Measurements from ENCODE around the gene SLC9B2.

SLC9B2 gene

DNA sequence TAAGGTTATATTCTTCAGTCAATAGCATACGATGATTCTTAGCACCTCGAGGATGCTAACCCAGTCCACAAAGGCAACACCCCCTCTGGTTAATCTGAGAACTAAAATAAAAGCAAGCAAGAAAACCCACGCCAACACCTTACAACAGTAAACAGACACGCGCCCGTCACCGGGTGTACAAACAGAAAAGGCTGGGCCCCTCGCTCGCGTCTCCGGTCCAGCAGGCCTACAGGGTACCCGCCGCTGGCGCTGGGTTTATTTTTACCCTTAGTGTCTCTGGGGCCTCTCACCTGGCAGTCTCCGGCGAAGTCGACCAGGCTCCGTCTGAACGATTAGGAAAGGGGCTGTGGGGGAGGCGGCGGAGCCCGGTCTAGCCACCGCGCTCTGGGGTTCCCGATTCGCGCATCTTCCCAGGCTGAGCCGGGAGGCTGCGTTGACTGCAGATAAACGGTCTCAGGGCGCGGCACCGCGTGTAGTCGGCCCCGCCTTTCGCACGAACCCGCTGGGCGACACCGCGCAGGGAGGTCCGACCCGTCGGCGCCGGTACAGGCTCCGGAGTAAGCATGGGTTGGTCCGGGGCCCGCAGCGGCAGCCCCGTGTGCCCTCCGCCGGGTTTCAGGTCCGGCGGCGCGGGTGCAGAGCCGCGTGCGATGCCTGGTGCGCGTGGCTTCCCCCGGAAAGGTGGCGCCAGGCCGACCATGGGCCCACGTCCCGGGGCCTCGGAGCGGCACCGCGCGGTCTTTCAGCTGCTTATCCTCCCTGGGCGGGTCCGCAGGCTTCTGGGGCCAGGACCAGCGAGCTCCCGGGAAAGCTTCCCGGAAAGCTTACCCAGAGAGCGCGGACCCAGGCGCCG, 441 bp downstream of the SLC9B2 start:
- peak; percentile 23 to 26 for DNase-seq (ENCODE audit: low read depth in 2 of 2)

DNA sequence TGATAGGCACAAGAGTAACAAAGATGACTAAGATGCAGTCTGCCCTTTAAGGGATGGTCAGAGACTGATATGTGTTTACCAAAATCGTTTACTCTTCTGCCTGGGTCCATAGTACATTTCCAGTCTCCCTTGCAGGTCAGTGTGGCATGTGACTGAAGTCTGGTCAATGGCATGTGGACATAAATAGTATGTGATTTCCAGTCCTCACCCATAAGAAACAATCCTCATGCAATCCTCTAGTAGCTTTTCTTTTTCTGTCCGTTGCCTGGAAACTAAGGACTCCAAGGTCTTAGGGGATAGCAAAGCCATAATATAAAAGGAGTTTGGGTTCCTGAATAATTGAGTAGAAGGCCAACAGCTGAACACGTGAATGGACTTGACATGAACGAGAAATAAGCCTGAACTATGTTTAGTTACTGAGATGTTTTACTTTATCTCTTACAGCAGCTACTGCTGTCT, 1.1 kb downstream of the SLC9B2 start:
- no peak for DNase-seq (ENCODE audit: low read depth in 2 of 2)

DNA sequence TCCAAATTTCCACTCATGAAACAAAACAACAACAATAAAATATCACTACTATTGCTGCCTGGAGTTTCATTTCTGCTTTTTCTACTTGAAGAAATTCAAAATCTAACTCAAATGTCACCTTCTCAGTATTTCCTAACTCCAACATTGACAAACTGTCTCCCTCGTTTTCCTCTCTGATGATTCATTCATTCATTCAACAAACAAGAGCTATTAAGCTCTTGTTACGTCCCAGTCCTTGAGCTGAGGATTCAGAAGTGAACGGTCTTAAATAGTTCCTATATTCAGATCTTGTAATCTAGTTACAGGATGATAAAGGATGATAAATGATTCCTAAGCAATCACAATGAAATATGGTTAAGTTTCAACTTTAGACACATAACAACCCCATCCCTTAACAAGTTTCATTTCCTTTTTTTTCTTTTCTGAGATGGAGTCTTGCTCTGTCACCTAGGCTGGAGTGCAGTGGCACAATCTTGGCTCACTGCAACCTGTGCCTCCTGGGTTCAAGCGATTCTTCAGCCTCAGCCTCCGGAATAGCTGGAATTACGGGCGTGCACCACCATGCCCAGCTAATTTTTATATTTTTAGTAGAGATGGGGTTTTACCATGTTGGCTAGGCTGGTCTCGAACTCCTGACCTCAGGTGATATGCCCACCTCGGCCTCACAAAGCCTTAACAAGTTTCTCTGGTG, 1.7 kb downstream of the SLC9B2 start:
- no peak for DNase-seq (ENCODE audit: low read depth in 2 of 2)

DNA sequence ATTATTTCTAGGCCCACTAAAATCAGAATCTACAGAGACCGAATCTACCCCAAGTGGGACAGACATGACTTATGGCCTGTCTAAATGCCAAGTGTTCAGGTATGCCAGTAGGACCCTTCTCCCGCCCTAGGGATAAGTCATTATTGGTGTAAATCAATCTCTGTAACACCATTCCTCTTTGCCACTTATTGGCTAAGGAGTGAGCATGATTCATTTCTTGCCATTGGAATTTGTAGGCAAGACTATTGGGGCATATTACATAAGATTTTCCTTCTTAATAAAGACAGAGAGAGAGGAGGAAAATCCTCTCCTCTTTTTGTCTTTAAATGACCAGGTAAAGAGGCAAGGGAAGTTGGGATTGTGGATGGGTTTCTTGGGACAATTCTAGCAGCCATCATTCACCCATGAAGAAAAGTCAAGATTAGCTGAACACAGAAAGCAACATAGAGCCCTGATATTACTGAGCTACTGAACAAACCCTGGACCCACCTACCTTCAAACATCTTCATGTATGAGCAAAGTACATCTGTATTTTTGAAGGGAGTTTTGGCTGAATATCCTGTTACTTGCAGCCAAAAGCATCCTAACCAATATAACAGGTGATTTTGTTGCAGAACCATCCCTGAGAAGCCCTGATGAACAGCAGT, 2.6 kb downstream of the SLC9B2 start:
- no peak for DNase-seq (ENCODE audit: low read depth in 2 of 2)

DNA sequence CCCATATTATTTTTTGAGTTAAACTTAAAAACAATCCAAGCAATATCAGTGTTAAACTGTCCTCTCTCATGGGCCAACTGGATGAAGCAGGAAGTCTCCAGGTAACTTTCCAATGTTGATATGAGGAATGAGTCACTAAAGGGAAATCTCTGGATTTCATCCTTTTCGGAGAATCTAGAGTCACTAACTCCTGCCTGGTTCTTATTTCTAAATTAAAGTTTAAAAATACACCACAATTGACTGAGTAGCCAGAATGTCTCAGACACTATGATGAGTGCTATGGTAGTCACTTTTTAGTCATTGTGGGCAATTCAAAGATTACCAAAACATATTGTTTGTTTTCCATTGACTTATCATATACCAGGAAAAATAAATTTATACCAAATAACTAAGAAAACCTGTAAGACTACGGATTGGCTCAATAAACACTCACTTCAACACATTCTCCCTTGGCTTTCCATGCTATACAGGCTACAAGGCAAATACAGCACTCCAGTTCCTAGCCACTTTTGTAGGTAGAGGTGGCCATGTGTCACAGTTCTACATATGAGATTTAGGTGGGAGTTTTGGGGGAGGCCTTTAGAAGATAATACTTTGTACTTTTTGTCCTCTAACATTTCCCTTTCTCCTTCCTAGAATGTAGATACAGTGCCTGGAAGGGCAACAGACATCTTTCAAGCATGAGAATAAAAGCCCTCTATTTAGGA, 8.6 kb downstream of the SLC9B2 start:
- no peak for DNase-seq (ENCODE audit: low read depth in 2 of 2)

DNA sequence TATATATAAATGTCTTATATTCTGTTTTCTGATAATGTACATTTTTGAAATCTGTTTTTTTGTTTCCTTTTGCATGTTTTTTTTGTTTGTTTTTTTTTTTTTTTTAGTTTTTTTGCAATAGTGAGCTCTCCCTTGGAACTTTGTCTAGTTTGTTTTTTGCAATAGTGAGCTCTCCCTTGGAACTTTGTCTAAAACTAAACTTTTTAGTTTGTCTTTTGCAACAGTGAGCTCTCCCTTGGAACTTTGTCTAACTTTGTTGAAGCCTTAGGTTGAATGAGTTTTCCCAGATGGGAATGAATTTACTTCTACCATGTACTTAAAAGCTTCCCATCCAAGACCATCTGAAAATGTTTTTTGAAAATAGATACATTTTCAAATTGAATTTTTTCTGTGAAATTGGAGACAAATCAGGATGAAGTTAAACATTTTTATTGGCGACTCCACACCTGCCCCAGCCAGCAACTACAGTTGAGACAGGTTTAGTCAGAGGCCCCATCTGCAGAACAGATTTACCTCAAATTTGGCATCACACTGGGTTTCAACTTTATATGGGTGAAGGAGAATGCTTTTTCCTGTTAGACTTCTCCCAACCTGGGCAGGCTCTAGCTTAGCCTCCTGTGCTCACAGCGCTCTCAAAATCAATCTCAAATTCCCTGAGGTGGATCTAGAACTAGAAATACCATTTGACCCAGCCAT, 16.0 kb downstream of the SLC9B2 start:
- no peak for DNase-seq (ENCODE audit: low read depth in 2 of 2)

DNA sequence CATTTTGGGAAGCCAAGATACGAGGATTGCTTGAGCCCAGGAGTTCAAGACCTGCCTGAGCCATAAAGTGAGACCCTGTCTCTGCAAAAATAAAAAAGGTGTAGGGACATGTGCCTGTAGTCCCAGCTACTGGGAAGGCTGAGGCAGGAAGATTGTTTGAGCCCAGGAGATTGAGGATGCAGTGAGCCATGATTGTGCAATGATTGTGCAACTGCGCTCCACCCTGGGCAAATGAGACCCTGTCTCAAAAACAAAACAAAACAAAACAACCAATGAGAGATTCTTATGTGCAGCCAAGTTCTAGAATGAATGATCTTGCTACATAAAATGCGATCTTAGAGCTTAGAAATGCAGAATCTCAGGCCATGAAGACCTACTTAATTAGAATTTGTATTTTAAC, 22.5 kb downstream of the SLC9B2 start:
- DNase-seq (ENCODE audit: low read depth in 2 of 2), result no peak

DNA sequence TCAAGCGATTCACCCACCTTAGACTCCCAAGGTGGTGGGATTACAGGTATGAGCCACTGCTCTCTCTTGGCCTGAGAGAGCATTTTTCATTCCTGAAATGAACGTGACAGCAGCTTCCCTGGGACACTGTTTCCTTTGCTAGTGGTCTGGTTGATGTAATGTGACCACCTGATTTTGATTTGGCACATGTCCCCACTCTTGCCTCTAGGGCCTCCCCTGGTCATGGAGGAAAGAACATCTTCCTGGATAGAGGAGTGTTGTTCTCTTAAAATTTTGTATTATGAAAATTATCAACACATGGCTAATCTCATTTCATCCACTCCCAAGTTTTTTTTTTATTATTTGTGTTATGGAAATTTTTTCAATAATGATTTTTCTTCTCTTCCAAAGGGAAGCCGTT, 23.8 kb downstream of the SLC9B2 start:
- no peak for DNase-seq (ENCODE audit: low read depth in 2 of 2)

DNA sequence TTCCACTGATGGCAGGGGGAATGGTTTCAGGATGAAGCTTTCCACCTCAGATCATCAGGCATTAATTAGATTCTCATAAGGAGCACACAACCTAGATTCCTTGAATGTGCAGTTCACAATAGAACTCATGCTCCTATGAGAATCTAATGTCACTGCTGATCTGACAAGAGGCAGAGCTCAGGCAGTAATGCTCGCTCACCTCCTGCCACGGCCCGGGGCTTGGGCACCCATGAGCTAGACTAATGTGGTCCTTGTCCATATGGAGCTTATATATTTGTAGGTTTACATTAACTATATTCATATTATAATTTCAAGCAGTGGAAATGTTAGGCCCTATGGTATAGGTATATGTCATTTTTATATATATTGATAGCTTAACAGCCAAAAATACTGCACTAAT, 24.4 kb downstream of the SLC9B2 start:
- no peak for DNase-seq (ENCODE audit: low read depth in 2 of 2)

DNA sequence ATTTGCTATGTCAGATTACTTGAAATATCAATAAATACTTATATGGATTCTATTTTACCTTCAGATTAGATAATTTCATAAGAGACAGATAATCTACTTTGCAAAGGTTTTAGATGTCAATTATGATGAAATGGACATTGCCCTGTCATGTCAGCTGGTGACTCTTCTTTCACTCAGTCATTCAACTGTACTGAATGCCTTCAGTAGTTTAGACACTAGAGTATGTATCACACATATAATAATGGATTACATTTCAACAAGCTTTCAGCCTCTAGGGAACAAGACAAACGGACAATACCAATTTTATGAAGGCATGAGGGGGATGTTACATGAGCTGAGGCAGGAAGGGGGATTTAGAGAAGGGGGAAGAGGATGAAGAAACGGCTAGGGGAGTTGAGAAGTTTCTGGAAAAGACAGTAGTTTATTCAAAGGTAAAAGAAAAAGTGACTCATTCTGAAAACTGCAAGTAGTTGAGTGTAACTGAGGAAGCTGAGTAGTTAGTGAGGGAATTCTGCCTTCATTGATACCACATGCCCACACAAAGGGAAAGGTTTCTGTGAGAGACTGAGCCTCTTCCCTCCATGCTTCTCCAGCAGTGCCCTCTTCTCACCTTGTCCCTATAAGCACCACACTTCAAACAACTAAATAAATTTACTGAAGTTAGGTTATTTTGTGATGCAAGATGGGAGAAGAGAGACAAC, 25.7 kb downstream of the SLC9B2 start:
- DNase-seq (ENCODE audit: low read depth in 2 of 2), result no peak

DNA sequence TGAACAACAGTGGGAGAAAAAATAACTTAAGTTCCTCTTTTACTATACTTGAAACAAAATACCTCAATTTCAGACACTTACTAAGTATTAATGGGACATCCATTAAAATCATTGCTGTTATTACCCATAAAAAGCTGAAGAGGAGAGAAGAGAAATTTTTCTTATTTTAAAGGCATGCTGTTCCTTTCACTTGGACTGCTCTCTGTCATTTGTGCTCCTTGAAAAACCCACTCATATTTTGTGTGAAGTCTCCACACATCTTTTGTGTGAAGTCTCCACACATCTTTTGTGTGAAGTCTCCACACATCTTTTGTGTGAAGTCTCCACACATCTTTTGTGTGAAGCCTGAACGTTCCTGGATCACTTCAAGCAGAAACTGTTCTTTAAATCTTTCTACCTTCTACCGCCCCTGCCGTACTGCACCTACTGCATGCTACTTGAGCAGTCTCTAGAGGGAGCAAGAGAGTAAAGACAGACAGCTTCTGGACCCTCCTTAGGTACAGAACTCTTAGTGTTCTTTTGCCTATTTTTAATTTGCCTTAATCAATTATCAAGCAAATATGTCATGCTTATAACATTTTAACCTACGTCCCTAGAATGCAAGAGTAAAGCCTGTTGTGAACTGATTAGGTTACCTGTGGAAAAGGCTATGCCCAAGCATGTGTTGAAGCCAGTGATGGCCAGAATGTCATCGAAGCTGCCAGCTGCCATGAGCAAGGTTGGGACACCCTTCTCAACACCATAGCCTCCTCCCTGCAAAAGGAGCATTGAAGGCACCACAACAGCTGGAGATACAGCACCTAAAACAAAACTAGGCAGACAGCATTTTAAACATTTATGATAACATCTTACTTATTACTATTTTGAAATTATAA, 29.9 kb downstream of the SLC9B2 start:
- no peak for DNase-seq (ENCODE audit: low read depth in 2 of 2)

DNA sequence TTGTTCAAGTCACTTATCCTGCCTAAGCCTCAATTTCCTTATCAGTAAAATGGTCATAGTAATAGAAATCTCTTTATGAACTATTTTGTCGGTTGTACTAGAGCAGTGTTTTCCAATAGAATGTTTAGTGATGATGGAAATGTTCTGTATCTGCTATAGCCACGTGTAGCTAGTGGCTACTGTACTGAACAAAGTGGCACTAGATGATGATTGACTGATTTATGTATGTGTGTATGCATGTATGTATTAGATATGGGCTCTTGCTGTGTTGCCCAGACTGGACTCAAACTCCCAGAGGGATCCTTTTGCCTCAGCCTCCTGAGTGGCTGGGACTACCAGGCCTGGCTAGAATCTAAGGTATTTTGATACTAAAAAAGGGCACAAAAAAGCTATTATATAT, 32.4 kb downstream of the SLC9B2 start:
- no peak for DNase-seq (ENCODE audit: low read depth in 2 of 2)

DNA sequence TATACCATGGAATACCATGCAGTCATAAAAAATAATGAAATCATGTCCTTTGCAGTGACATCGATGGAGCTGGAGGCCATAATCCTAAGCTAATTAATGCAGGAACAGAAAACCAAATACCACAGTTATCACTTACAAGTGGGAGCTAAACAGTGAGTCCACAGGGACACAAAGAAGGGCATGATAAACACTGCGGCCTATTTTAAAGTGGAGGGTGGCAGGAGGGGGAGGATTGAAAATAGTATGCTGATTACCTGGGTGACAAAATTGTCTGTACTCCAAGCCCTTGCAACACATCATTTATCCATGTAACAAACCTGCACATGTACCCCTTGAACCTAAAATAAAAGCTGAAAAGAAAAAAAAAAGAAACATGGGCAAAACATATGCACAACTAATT, 40.4 kb downstream of the SLC9B2 start:
- DNase-seq (ENCODE audit: low read depth in 2 of 2), result no peak

DNA sequence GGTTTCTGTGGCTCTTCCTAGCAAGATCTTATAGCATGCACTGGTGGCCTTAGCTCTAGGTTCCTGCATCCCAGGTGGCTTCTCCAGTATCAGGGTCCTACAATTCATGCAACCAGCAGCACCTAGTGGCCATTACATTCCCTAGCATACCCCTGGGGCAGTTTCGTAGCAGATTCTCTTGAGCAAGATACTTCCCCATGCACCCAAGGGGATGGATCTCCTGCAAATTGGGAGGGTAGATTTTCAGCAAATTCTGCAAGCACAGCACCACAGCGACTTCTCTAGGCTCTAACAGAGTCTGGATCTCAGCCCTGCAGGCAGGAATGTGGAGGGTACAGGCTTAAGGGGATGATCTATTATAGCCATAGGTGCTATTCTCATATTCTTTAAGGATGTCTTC, 44.0 kb downstream of the SLC9B2 start:
- no peak for DNase-seq (ENCODE audit: low read depth in 2 of 2)

DNA sequence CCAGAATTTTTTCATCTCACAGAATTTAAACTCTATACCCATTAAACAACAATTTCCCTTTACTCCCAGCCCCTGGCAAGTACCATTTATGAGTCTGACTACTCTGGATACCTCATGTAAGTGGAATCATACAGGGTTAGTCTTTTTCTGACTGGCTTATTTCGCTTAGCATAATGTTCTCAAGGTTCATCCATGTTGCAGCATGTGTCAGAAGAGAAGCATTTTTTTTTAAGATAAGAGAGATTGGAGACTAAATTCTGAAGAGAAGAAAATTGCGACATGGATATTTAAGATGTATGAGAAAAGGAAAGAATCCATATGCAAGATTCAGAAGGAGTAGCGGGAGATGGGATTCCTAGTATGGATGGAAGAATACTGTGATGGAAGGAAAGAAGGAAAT, 45.8 kb downstream of the SLC9B2 start:
- no peak for DNase-seq (ENCODE audit: low read depth in 2 of 2)

DNA sequence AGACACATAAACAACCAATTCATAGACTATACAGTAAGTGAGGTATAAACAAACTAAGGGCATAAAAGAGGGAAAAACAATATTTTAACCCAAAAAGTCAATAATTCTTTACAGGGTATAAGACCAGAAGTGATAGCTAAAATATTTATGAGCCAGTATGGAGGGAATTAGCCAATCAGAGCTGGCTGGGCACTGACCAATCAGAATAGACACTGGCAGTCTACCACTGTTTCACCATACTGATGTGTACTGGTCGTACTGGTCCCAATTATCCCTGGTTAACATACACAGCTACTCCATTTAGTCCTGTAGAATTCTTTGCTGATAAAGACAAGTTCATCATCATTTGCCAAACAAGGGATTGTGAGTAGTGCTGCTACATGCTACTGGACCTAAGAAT, 47.3 kb downstream of the SLC9B2 start:
- DNase-seq (ENCODE audit: low read depth in 2 of 2), result no peak

DNA sequence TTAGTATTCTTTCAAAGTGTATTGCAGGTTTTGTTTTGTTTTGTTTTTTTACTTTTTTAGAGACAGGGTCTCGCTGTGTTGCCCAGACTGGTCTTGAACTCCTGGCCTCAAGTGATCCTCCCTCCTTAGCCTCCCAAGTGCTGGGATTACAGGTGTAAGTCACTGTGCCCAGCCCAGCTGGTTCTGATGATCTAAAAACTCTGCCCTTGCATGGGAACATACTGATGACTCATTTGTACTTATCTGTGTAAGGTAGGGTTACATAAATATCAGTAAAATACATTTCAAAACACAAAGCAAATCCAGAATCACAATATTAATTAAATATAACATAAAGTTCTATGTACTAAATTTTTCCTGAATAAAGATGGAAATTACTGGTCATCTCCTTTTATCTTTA, 49.7 kb downstream of the SLC9B2 start:
- DNase-seq (ENCODE audit: low read depth in 2 of 2), result no peak

DNA sequence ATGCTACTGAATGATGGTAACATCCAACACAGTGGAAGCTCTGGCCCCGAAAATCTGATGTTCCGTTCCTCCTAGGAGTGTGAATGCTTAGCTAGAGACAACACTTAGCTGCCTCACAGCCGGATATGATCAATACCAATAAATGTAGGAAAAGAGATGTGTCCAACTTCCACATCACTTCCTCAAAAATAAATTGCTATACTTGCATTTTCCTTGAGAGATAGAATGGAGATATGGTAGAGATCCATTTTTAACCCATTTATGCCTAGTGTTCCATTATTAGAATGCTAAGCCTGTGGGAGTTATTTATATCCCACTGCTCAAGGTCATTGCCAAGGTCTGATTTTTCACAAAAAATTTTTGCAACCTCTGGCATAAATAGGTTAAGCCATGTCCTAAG, 51.6 kb downstream of the SLC9B2 start:
- DNase-seq (ENCODE audit: low read depth in 2 of 2), result no peak

DNA sequence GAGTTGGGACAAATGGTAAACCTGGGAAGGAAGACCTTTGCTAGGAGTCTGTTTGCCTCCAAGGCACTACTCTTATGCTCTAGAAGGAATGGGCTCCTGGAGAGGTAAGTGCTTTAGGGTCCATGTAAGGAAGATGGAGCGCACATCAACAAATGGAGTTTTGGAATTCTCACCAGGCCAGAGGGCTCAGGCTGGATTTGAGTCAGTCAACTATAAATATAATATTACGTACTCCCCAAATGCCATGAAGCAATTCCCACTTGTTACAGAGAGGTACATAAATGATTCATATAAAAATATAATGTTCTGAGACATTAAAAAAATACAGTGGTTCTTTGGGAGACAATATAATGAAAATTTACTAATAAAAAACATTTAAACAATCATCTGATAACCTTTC, 55.4 kb downstream of the SLC9B2 start:
- no peak for DNase-seq (ENCODE audit: low read depth in 2 of 2)
